ENCODE results near the gene KIAA1217. TPM values are rescaled to one million over a fixed set of nuclear protein-coding genes. Genes with fewer than 3 reads are reported as not detected.
"Not testable (repeated sequence)": the region's sequence is repeated elsewhere in the genome, so short reads cannot be mapped to it uniquely, and the experiment has no call there.

The KIAA1217 gene
- total RNA-seq, 1 experiment from 2014 or later: 7.8 TPM

DNA sequence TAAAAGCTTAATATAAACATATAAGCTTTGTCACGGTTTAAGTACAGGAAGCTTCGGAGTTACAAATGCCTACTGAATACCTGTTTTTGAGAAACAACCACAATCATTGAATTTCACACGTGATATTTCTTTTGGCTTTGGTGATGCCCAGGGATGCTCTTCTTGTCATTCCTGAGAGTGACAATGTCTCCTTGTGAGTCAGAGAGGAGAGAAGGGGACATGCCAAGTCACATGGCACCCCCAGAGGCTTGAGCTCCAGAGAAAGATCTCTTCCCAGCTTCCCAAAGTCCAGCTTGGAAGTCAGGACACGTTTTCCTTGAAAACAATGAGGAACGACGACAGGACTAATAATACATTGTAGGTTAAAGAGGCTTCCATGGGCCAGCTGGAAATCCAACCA is 272.3 kb downstream of the KIAA1217 start:
- Histone ChIP-seq H3K9me3 (ENCODE audit: control insufficient read depth in 1 of 2, insufficient read depth in 1 of 2, low read depth in 1 of 2, low read length in 2 of 2) (no peaks in the 10 kb centered on the region), H3K36me3 (ENCODE audit: control insufficient read depth in 1 of 2, insufficient read depth in 2 of 2, low read length in 2 of 2) (no peaks in the 10 kb centered on the region), H3K4me2 (ENCODE audit: low read length) (no peak overlapping the region), H2AFZ (ENCODE audit: low read depth, low read length, poor library complexity, severe bottlenecking) (no peak overlapping the region), H3K9me2 (ENCODE audit: insufficient read depth) (no peaks in the 10 kb centered on the region), H3K9ac (ENCODE audit: low read length) (no peak overlapping the region), H3K4me3 (replicated peaks in 1 of 2; ENCODE audit: low read depth in 1 of 2, low read length in 2 of 2) (no peak overlapping the region), H3K27ac (ENCODE audit: low read depth, low read length) (no peak overlapping the region), H3K79me2 (ENCODE audit: insufficient read depth, low read length) (no peaks in the 10 kb centered on the region), H4K20me1 (ENCODE audit: insufficient read depth) (no peaks in the 10 kb centered on the region), H3K27me3 (ENCODE audit: insufficient read depth, low read length) (no peaks in the 10 kb centered on the region), H3K4me1 (ENCODE audit: control insufficient read depth in 1 of 2, insufficient read depth in 2 of 2, low read length in 2 of 2) (peaks cover 13 to 20% of the 10 kb centered on the region in 2 experiments)
- intact Hi-C loops (cut with micrococcal nuclease): no loop called here
- RAD21 ChIA-PET (ENCODE audit: low non-redundant PET in 1 of 2, low total read pairs in 2 of 2, uncharacterized antibody in 2 of 2, unreplicated experiment in 2 of 2): no interaction called here
- CTCF ChIA-PET: interaction anchor here (1.0 kb wide), 1 partner anchor 18 kb away, joined by 3 read pairs; no protein-coding TSS in a partner anchor
- DNase-seq (ENCODE audit: low read depth, low spot score): no peak
- POLR2A ChIA-PET: no interaction called here
- ATAC-seq: no peak
- TF ChIP-seq SRF (IDR thresholded peaks at IDR 0.05; ENCODE audit: low read depth): no peak
- TF ChIP-seq FOSL1 (IDR thresholded peaks at IDR 0.05; ENCODE audit: low read depth): no peak
- no peak for TF ChIP-seq TCF7L2 (IDR thresholded peaks at IDR 0.05; ENCODE audit: borderline replicate concordance, extremely low read depth, insufficient read depth, insufficient read length)
- no peak for TF ChIP-seq SIN3A (IDR thresholded peaks at IDR 0.05; ENCODE audit: low read depth)
- BruUV-seq (replicated peaks): no TSS peak

DNA sequence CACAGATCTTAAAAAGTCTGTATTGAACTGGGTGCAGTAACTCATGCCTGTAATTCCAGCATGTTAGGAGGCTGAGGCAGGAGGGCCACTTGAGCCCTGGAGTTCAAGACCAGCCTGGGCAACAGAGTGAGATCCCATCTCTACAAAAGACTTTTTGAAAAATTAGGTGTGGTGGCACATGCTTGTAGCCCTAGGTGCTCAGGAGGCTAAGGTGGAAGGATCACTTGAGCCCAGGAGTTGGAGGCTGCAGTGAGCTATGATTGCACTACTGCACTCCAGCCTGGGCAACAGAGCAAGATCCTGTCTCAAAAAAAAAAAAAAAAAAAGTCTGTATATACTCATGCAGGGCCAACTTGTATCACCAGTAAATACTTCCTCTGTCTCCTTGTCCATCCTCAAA is 273.8 kb downstream of the KIAA1217 start:
- H3K27me3 ChIP-seq (ENCODE audit: insufficient read depth, low read length); H3K9me2 ChIP-seq (ENCODE audit: insufficient read depth); H2AFZ ChIP-seq (ENCODE audit: low read depth, low read length, poor library complexity, severe bottlenecking); CTCF ChIA-PET; H3K27ac ChIP-seq (ENCODE audit: low read depth, low read length); H3K9ac ChIP-seq (ENCODE audit: low read length); H4K20me1 ChIP-seq (ENCODE audit: insufficient read depth); H3K9me3 ChIP-seq (ENCODE audit: control insufficient read depth in 1 of 2, insufficient read depth in 1 of 2, low read depth in 1 of 2, low read length in 2 of 2); RAD21 ChIA-PET (ENCODE audit: low non-redundant PET in 1 of 2, low total read pairs in 2 of 2, uncharacterized antibody in 2 of 2, unreplicated experiment in 2 of 2); BruUV-seq (replicated peaks); H3K4me3 ChIP-seq (replicated peaks in 1 of 2; ENCODE audit: low read depth in 1 of 2, low read length in 2 of 2); ATAC-seq; H3K79me2 ChIP-seq (ENCODE audit: insufficient read depth, low read length); H3K36me3 ChIP-seq (ENCODE audit: control insufficient read depth in 1 of 2, insufficient read depth in 2 of 2, low read length in 2 of 2); POLR2A ChIA-PET; DNase-seq (ENCODE audit: low read depth, low spot score): not testable (repeated sequence)
- Histone ChIP-seq H3K4me1 (ENCODE audit: control insufficient read depth in 1 of 2, insufficient read depth in 2 of 2, low read length in 2 of 2) (peaks cover 13 to 20% of the 10 kb centered on the region in 2 experiments), H3K4me2 (ENCODE audit: low read length) (0 out of 2 replicates have a peak overlapping the region, but pooled peaks have one; percentile 84)
- intact Hi-C loops (cut with micrococcal nuclease): loop anchor here (2.0 kb wide), 1 partner anchor 16 kb away; no protein-coding TSS in a partner anchor
